HG02759 (cell line): ENCODE results near the gene EFNA2.

Experiments
- ATAC-seq: cut with Tn5 transposase; IDR thresholded peaks from one replicate; pipeline ENCODE4 v1.9.1; 2021; ENCODE audit warnings: mild to moderate bottlenecking, moderate library complexity; ENCODE audit not compliant: unreplicated experiment

Gene EFNA2

DNA sequence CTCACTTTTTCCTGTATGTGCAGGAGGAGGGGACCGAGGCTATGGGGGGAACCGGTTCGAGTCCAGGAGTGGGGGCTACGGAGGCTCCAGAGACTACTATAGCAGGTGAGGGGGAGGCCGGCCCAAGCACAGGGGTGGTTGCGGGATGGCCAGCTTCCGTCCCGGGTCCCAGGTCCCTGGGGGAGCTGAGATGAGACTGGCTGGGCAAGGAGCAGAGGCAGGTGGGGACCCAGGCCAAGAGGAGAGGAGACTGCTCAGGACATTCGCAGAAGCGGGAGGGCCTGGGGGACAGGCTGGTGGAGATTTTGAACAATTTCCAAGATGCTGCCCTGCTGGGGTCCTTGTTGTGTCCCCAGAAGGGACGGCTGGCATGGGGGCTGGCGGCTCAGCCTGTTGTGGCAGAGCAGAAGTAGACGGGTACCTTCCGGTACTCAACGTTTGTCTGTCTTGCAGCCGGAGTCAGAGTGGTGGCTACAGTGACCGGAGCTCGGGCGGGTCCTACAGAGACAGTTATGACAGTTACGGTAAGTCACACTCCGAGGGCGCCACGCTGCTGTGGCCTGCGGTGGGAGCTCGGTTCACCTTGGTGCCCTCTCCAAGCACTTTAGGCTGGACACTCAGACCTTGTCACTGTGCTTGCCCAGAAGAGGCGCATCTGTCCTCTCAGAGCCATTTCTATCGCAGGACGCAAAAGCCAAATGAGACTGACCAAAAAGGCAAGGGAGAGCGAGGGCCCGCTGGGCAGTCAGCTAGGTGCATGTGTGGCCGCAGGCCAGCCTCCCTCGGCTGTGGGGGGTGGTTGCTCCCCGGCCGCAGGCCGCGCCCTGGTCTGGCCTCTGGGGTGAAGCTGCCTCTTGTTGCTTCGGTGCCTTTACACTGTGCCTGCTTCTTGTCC is 13.9 kb upstream of the EFNA2 start:
- no peak for ATAC-seq

GRCh38 chr19:1272423-1273262 is 13.0 kb upstream of the EFNA2 start:
- ATAC-seq, result no peak

- no peak for ATAC-seq
Observed at GRCh38 chr19:1273263-1274041, 12.2 kb upstream of the EFNA2 start.

GRCh38 chr19:1274081-1274851 is 11.4 kb upstream of the EFNA2 start:
- ATAC-seq, result no peak

DNA sequence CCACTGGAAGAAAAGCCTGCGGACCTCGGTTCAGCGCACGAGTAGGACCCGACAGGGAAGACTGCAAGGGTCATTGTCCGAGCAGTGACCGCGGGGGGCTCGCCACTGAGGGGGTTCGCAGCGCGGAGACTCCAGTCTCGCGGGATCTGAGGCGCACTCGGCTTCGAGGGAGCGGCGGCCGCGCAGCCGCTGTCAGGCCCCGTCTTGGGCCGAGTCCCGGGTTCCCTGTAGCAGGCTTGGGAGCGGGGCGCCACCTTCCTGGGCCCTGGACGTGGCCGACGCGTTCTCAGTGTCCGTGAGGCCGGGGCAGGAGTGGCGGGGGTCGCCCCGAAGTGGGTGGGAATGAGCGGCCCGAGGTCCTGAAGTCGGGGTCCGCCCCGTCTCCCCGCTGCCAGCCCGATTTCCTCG is 10.8 kb upstream of the EFNA2 start:
- ATAC-seq, result no peak

DNA sequence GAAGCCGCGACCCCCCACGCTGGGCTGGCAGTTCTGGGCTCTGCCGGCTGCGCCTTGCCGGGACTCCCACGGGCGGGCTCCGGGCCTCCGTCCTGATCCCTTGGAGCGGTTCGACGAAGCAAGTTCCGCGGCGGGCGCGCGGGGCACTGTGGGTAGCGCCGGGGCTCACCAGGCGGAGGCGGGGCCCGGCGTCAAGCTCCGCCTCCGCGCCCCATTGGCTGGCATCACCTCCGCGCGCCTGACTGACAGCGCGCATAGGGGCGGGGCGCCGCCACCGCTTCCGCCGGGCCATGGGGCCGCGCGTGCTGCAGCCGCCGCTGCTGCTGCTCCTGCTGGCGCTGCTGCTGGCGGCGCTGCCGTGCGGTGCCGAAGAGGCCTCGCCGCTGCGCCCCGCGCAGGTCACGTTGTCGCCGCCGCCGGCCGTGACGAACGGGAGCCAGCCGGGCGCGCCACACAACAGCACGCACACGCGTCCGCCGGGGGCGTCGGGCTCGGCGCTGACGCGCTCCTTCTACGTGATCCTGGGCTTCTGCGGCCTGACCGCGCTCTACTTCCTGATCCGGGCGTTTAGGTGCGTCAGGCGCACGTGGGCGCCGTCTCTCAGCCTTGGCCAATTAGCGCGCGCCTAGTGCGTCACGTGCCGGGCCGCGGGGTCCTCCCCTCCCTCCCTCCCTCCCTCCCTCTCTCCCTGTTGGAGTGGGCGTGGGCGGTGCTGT is 10.3 kb upstream of the EFNA2 start, which contains the start of gene FAM174C:
FAM174C (plus strand) TSS at position 271 of the 716 bp plus-strand sequence; CDS start at position 291, 20 bp downstream.
- peak; percentile 78 for ATAC-seq

- no peak for ATAC-seq
Observed at GRCh38 chr19:1275976-1276627, 9.6 kb upstream of the EFNA2 start.

GRCh38 chr19:1276628-1277022 is 9.0 kb upstream of the EFNA2 start:
- ATAC-seq, result no peak

DNA sequence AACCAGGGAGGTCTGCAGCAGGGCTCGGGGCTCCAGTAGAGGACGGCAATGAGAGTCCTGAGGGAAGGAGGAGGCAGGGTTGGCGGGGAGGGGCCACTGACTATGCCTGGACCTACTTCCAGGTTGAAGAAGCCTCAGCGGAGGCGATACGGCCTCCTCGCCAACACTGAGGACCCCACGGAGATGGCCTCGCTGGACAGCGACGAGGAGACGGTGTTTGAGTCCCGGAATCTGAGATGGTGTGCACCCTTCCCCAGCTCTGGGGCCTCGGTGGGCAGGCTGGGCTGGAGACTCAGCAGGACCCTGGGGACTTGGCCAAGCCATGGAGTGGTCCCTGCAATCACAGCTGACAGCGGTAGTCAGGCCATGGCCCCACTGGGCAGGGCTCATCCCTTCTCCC is 8.6 kb upstream of the EFNA2 start:
- no peak for ATAC-seq

DNA sequence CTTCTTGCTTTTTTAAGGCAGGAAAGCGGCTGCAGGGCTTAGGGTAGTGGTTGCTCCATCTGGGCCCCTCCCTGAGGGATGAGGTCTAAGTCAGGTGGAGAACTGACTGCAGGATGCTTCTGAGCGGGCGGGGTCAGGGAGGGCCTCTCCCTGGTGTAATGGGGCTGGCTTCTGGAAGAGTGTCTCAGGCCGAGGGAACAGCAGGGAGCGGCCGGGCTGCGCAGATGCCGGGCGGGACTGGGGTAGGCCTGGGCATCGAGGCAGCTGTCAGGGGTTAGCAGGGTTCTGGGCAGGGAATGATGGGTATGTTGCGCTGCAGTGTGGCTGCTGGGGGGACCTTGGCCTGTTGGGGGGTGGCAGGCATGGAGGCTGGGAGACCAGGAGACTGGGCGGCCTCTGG is 7.6 kb upstream of the EFNA2 start:
- ATAC-seq, result no peak

GRCh38 chr19:1278713-1279660 is 6.7 kb upstream of the EFNA2 start:
- ATAC-seq, result no peak

DNA sequence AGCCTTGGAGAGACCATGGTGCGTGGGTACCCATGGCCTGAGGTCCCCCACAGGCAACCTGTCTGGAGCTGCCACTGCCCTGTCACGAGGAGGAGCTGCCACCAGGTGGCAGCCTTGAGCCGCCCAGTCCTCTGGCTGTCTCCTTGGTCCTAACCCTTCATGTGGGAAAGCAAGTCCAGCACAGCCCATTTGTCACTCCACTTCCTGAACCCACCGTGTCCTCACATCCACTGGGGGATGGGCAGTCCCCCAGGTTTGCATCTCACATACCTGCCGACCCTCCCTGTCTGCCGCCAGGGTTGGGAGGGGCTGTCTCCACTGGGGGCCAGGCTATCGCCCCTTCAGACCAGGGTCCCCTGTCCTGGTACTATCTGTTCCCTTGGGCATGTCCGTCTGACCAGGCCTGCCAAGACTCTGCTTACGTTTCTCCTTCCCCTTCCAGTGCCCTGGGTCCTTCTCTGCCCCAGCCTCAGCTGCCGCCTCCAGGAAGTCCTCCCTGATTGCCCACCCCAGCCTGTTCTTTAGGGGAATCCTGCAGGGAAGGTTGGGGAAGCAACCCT is 5.8 kb upstream of the EFNA2 start:
- ATAC-seq, result no peak

- ATAC-seq, result no peak
Observed at GRCh38 chr19:1280636-1281568, 4.8 kb upstream of the EFNA2 start.

GRCh38 chr19:1281569-1282287 is 3.9 kb upstream of the EFNA2 start:
- no peak for ATAC-seq

DNA sequence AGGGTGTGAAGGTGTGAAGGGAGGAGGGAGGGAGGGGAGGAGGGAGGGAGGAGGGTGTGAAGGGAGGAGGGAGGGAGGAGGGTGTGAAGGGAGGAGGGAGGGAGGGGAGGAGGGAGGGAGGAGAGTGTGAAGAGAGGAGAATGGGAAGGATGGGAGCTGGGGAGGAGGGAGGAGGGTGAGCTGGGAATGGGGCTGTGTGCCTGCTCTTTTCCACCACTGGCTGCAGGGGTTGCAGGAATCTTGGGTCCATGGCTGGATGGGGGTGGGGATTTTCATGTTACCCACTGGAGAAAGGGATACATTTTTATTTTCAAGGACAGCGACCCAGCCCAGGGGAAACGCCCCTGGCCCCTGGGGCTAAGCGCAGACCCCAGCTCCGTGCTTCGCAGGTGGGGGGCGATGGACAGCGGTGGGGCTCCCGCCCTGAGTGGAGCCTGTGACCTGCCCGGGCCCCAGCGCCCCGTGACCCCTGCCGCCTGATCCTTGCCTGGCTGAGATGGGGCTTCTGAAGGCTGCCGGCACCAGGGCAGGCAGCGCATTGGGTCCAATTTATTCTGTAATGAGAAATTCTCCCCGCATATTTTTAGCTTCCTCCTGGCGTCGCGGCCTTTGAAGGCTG is 3.0 kb upstream of the EFNA2 start:
- ATAC-seq, result no peak
